ENCODE data around the gene PIAS4.

The PIAS4 gene

DNA sequence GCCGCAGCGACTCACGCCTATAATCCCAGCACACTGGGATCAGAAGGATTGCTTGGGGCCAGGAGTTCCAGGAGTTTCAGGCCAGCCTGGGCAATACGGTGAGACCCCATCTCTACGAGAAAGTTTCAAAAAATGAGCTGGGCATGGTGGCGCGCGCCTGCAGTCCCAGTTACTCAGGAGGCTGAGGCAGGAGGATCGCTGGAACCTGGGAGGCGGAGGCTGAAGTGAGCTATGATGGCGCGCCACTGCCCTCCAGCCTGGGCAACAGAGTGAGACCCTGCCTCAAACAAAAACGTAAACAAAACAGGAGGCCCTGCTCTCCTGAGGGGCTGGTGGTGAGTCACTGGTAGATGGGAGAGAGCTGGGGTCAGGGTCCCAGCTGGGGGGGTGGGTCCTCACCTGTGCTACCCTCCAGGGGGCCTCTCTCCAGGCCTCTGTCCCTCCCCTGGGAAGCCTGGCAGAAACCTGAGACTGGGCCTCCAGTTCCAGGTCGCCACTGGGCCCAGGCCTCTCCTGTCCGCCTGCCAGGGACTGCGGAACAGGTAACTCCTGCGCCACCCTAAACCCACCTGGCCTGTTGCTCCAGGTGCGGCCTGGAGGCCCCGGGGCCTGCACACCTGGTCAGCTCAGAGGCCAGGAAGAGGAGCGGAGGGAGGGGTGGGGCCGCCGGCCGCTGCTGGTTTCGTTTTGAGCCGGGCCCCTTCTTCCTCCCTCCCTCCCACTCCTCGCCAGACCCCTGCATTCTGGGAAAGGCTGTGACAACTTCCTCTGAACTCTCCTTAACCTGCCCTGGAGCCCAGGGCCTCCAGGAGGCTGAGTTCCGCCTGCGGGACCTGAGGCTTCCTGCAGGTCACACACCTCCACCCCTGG is 76.4 kb downstream of the PIAS4 start:
- TF ChIP-seq, protein P1, sequence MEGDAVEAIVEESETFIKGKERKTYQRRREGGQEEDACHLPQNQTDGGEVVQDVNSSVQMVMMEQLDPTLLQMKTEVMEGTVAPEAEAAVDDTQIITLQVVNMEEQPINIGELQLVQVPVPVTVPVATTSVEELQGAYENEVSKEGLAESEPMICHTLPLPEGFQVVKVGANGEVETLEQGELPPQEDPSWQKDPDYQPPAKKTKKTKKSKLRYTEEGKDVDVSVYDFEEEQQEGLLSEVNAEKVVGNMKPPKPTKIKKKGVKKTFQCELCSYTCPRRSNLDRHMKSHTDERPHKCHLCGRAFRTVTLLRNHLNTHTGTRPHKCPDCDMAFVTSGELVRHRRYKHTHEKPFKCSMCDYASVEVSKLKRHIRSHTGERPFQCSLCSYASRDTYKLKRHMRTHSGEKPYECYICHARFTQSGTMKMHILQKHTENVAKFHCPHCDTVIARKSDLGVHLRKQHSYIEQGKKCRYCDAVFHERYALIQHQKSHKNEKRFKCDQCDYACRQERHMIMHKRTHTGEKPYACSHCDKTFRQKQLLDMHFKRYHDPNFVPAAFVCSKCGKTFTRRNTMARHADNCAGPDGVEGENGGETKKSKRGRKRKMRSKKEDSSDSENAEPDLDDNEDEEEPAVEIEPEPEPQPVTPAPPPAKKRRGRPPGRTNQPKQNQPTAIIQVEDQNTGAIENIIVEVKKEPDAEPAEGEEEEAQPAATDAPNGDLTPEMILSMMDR (IDR thresholded peaks at IDR 0.05; ENCODE audit: control extremely low read depth, extremely low read depth, low read depth, missing control alignments): no peak
- POLR2A ChIA-PET: no interaction called here
- DNase-seq (ENCODE audit: extremely low spot score): peak; percentile 78
- CTCF ChIA-PET: interaction anchor here (0.6 to 1.1 kb wide), 3 partner anchors 20 to 96 kb away, joined by 3 read pairs; no protein-coding TSS in a partner anchor

DNA sequence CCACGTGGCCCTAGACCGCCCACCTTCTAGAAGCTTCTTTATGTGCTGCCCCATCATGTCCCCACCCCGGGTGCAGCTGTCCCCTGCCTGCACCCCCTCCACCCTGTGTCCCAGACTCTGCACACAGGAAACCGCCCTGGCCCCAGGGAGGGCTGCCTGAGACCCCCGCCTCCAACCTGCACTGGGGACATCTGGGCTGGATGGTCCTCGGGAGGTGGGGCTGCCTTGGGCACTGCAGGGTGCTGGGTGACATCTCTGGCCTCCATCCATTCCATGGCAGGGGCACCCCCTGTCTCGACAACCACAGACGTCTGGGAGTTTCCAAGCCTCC is 77.0 kb downstream of the PIAS4 start:
- TF ChIP-seq, protein P1 (IDR thresholded peaks at IDR 0.05; ENCODE audit: control extremely low read depth, extremely low read depth, low read depth, missing control alignments): no peak
- no peak for DNase-seq (ENCODE audit: extremely low spot score)
- ChIA-PET CTCF (interaction anchor here (1.1 kb wide), 1 partner anchor 31 kb away, joined by 3 read pairs; no protein-coding TSS in a partner anchor), POLR2A (no interaction called here)

DNA sequence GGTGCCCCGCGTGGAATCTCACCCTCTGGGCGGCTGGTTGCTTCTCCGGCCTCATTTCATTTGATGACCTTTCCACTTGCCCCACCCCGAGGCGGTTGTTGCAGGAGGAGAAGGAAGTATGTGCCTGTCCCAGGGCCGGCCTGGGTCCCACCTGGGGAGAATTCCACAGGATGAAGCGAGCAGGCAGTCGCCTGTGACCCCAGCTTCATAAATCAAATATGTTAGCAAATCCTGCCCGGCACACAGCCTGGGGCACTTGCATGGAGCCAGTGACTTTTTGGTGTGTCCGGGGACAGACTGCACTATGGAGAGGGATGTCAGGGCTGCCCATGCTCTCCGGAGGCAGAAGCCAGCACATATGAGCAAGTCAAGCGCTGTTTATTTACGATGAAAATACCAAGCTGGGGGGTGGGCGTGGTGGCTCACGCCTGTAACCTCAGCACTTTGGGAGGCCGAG is 78.9 kb downstream of the PIAS4 start:
- CTCF ChIA-PET: no interaction called here

DNA sequence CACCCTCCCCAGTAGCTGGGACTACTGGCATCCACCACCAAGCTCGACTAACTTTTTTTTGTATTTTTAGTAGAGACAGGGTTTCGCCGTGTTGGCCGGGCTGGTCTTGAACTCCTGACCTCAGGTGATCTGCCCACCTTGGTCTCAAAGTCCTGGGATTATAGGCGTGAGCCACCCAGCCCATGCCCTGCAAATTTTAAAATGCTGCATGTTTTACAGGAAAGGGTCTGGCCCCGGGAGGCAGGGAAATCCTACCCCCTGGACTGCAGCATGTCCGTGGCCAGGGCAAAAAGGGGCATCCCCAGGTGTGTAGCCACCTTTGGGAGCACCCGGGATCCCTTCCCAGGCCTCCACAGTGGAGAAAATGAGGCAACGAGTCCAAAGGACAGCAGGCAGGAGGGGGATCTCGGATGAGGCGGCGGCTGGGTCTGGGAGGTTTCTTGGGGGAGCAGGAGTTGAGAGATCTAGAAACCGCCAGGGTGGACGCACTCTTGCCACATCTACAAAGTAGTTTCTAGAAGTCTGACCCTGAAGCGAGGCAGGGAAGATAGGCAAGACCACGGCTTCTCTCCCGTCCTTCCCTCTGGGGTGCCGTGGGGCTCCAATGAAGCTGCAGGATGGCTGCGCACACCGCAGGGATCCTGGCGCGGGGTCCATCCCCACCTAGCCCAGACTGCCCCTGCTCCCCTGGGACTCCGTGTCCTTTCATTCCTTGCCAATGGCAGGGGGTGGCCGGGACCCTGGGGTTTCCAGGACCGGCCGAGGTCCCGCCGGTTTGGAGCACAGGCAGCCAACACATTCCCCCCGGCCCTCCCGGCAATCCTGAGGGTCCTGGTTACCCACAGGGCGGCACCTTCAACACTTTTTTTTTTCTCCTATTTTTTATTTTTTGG is 80.5 kb downstream of the PIAS4 start:
- CTCF ChIA-PET: interaction anchor here (1.3 kb wide), 1 partner anchor 16 kb away, joined by 4 read pairs; no protein-coding TSS in a partner anchor

More for the DNA sequence above, 78.9 kb downstream of the PIAS4 start:
- TF ChIP-seq, protein P1 (IDR thresholded peaks at IDR 0.05; ENCODE audit: control extremely low read depth, extremely low read depth, low read depth, missing control alignments): no peak
- POLR2A ChIA-PET: no interaction called here
- DNase-seq (ENCODE audit: extremely low spot score): no peak

DNA sequence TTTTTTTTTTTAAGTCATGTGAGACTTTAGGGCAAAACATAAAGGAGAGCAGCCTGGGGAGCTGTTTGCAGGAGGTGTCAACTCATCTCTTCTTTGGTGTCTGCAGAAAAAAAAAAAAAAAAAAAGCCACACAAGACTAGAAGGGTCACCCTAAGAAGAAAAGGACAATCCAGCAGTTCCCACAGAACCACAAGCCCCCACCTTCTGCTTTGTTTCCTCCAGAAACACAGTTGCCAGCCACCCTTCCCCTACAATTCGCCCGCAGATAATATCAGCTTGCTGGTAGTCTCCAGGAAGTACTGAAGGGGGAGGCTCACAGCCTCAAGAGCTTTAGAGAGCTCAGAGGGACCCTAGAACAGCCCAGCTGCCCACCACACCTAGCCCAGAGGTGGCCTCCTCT is 81.4 kb downstream of the PIAS4 start:
- peak; percentile 32 for DNase-seq (ENCODE audit: extremely low spot score)
- CTCF ChIA-PET: interaction anchor here (0.8 kb wide), 1 partner anchor 285 kb away, joined by 3 read pairs; no protein-coding TSS in a partner anchor
- TF ChIP-seq, protein P1 (IDR thresholded peaks at IDR 0.05; ENCODE audit: control extremely low read depth, extremely low read depth, low read depth, missing control alignments): no peak
- POLR2A ChIA-PET: interaction anchor here (0.7 kb wide), 2 partner anchors 21 to 27 kb away, joined by 3 to 4 read pairs; no protein-coding TSS in a partner anchor

More for the DNA sequence above, 80.5 kb downstream of the PIAS4 start:
- POLR2A ChIA-PET: interaction anchor here (0.7 kb wide), 2 partner anchors 17 to 20 kb away, joined by 4 to 5 read pairs; no protein-coding TSS in a partner anchor
- DNase-seq (ENCODE audit: extremely low spot score): no peak
- TF ChIP-seq, protein P1 (IDR thresholded peaks at IDR 0.05; ENCODE audit: control extremely low read depth, extremely low read depth, low read depth, missing control alignments): no peak

All from GM10248 (cell line).